Kidney (tissue), 14 donors: Measurements from ENCODE around the gene ZNF687. TPM values are rescaled to one million over a fixed set of nuclear protein-coding genes. Genes with fewer than 3 reads are reported as not detected.

Experiments used
- DNase-seq, 5 donors: peaks; one replicate each; pipeline ENCODE4 v3.0.0-alpha.2; 2013 to 2020
- FAIRE-seq: peaks from 2 replicates; lab custom pipeline; 2012; peaks lifted over from hg19 to GRCh38; lab: Jason Lieb, UNC
- H3K27ac ChIP-seq, 2 donors: one replicate each; pipeline ENCODE4 v1.7.0; 2013; ENCODE audit warnings: low read depth in 2 of 2, low read length in 2 of 2, inconsistent platforms in 1 of 2
- H3K27me3 ChIP-seq: one replicate; pipeline ENCODE4 v1.7.1; 2013; ENCODE audit warnings: low read length, inconsistent platforms; ENCODE audit not compliant: control insufficient read depth, insufficient read depth
- H3K36me3 ChIP-seq, 3 donors: one replicate each; pipeline versions ENCODE4 v1.7.0 to v1.7.1; 2013; ENCODE audit warnings: low read length in 3 of 3, control low read depth in 1 of 3, inconsistent platforms in 1 of 3; ENCODE audit not compliant: insufficient read depth in 3 of 3, control insufficient read depth in 2 of 3
- H3K4me1 ChIP-seq, 3 donors: one replicate each; pipeline versions ENCODE4 v1.7.0 to v1.7.1; 2013; ENCODE audit warnings: low read length in 3 of 3, inconsistent platforms in 1 of 3, low read depth in 1 of 3; ENCODE audit not compliant: control insufficient read depth in 2 of 3, insufficient read depth in 2 of 3
- H3K4me3 ChIP-seq, 3 donors: one replicate each; pipeline versions ENCODE4 v1.7.0 to v1.8.1; 2013; ENCODE audit warnings: low read length in 3 of 3, control low read depth in 1 of 3, inconsistent platforms in 1 of 3
- H3K9ac ChIP-seq, 3 donors: one replicate each; pipeline versions ENCODE4 v1.7.0 to v1.7.1; 2013; ENCODE audit warnings: low read length in 3 of 3, control low read depth in 1 of 3, inconsistent platforms in 1 of 3
- H3K9me3 ChIP-seq, 3 donors: one replicate each; pipeline versions ENCODE4 v1.7.0 to v1.7.1; 2013; ENCODE audit warnings: low read length in 3 of 3, control low read depth in 1 of 3, inconsistent platforms in 1 of 3; ENCODE audit not compliant: control insufficient read depth in 2 of 3, insufficient read depth in 1 of 3
- intact Hi-C: fragments of 100-400 bp; cut with DNase I; formaldehyde crosslinking; loops from one replicate; pipeline ENCODE4 v1.11.1; 2022
- polyA plus RNA-seq: library from polyadenylated mRNA; stranded (reverse); fragments of 350-450 nt; fragmentation: Illumina TruSeq; extraction: RNeasy Lipid Tissue Mini Kit (QIAGEN cat#74804); gene quantifications from one replicate; pipeline ENCODE4 v1.2.3, GENCODE V29; 2014; ENCODE audit warnings: low read depth, low replicate concordance; ENCODE audit not compliant: insufficient read depth
- total RNA-seq: library from RNA; stranded (reverse); fragmentation: NEBNext Ultra II Directional; extraction: Animal tissue kit (Norgen Biotek cat#: 25700); gene quantifications from one replicate; pipeline ENCODE4 v1.2.1, GENCODE V29; 2021
- TF ChIP-seq, protein P1 (sequence below): IDR thresholded peaks from 3 replicates; pipeline ENCODE4 v1.5.1; 2012; ENCODE audit warnings: mild to moderate bottlenecking, moderate library complexity, borderline replicate concordance; ENCODE audit not compliant: insufficient read depth; ENCODE audit errors: extremely low read depth
- donor health status: control.
- donor health status: control.
- donor health status: control.
- donor health status: control.
- donor health status: control.
- donor health status: DM: yes; HTN: yes; CAD: no.
- donor health status: Normal renal cell carcinoma (clear cell type).

Gene ZNF687
- total and polyA plus RNA-seq, 2 donors from 2014 or later = 8.5 to 30.3 TPM

- no peak overlapping the region for H3K27ac ChIP-seq
- intact Hi-C loops = no loop called here
- H3K9me3 ChIP-seq = no peaks in the 10 kb centered on the region
- FAIRE-seq = peak; percentile 17
- TF ChIP-seq, protein P1, sequence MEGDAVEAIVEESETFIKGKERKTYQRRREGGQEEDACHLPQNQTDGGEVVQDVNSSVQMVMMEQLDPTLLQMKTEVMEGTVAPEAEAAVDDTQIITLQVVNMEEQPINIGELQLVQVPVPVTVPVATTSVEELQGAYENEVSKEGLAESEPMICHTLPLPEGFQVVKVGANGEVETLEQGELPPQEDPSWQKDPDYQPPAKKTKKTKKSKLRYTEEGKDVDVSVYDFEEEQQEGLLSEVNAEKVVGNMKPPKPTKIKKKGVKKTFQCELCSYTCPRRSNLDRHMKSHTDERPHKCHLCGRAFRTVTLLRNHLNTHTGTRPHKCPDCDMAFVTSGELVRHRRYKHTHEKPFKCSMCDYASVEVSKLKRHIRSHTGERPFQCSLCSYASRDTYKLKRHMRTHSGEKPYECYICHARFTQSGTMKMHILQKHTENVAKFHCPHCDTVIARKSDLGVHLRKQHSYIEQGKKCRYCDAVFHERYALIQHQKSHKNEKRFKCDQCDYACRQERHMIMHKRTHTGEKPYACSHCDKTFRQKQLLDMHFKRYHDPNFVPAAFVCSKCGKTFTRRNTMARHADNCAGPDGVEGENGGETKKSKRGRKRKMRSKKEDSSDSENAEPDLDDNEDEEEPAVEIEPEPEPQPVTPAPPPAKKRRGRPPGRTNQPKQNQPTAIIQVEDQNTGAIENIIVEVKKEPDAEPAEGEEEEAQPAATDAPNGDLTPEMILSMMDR = peak; percentile 88
- H3K27me3 ChIP-seq = no peaks in the 10 kb centered on the region
- no peak overlapping the region for H3K4me3 ChIP-seq
- peaks cover 0 to 8% (median 5%) of the 10 kb centered on the region in 3 donors for H3K4me1 ChIP-seq
- peak in 3 of 5 donors; percentile 53 to 83 (median 76) for DNase-seq
- H3K9ac ChIP-seq = no peak overlapping the region
- H3K36me3 ChIP-seq = peaks cover 4 to 9% (median 7%) of the 10 kb centered on the region in 3 donors
Measured at GRCh38 chr1:151251656-151252470, 30.2 kb upstream of the ZNF687 start.

GRCh38 chr1:151254217-151255213, 27.6 kb upstream of the ZNF687 start, which contains the start of gene PSMD4:
TSS of gene PSMD4 (plus strand) at chr1:151254734. CDS start at chr1:151254783, 49 bp downstream.
- TF ChIP-seq, protein P1 = peak; percentile 2
- Histone ChIP-seq H3K9ac (peak within 1 kb of the TSS; percentile 86 to 97 (median 95)), H3K4me1 (peaks cover 0 to 8% (median 5%) of the 10 kb centered on the region in 3 donors), H3K4me3 (peak within 1 kb of the TSS; percentile 90 to 98 (median 93)), H3K27me3 (no peaks in the 10 kb centered on the region), H3K9me3 (no peaks in the 10 kb centered on the region), H3K27ac (peak within 1 kb of the TSS; percentile 51 to 69), H3K36me3 (peaks cover 0 to 3% (median 0%) of the 10 kb centered on the region in 3 donors)
- FAIRE-seq (peak; percentile 70), DNase-seq (peak; percentile 97 to 99 (median 98))
- intact Hi-C loops = no loop called here

DNA sequence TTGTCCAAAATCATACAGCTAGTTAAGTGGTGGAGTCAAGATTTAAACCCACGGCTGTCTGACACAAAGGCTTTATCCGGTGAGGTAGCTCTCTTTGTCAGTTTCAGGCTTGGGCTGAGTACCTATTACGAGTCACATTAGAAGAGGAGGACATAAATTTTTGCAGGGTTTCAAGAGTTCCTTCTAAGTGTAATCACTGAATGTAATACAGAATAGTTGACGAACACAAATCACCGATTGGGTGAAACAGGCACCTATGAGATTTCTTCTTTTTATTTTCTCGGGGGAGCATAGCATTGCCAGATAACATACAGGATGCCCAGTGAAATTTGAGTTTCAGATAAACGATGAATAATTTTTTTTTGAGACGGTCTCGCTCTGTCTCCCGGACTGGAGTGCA, 26.7 kb upstream of the ZNF687 start:
- Histone ChIP-seq H3K27ac (peak overlapping the region in 1 of 2 donors; percentile 51), H3K36me3 (no peaks in the 10 kb centered on the region), H3K4me3 (peak overlapping the region; percentile 90 to 98 (median 93)), H3K9ac (peak overlapping the region; percentile 86 to 97 (median 95)), H3K27me3 (no peaks in the 10 kb centered on the region), H3K4me1 (peaks cover 0 to 8% (median 5%) of the 10 kb centered on the region in 3 donors), H3K9me3 (no peaks in the 10 kb centered on the region)
- FAIRE-seq = no peak
- TF ChIP-seq, protein P1 = no peak
- peak in 2 of 5 donors; percentile 14 for DNase-seq
- intact Hi-C loops = no loop called here
